Measurements from ENCODE around the gene SCFD2. TPM values are rescaled to one million over a fixed set of nuclear protein-coding genes. Genes with fewer than 3 reads are reported as not detected.
A peak's percentile ranks its signal among the peaks of the same experiment; 100 is the strongest.

SCFD2 gene
- total and polyA plus RNA-seq, 4 donors = 5.2 to 28.7 (median 16.4) TPM

DNA sequence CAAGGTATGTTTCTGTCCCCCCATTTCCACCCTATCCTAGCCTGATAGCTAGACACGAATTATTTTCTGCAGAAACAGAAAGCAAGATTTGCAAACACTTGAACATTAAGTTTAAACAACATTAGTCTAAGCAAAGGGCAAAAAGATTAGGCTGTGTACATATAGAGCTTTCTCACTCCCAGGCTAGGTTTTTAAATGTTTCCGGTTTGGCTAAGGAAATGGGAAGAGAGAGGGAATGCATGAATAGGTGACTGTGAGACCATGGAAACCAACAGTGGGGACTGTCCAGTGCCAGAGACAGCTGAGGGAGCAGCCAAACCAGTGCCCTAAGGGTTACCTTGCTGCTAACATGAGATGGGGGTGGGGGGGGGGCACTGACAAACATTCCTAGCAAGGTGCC is 242.7 kb downstream of the SCFD2 start:
- Histone ChIP-seq H3K4me1 (ENCODE audit: control insufficient read depth in 5 of 5, insufficient read depth in 5 of 5, low read length in 5 of 5) (peaks cover 2 to 55% (median 21%) of the 10 kb centered on the region in 5 donors), H3K9me3 (ENCODE audit: control insufficient read depth in 4 of 4, insufficient read depth in 3 of 4, low read length in 3 of 4) (no peaks in the 10 kb centered on the region), H3K36me3 (ENCODE audit: control insufficient read depth in 4 of 4, insufficient read depth in 4 of 4, low read length in 4 of 4) (no peaks in the 10 kb centered on the region), H3K27me3 (ENCODE audit: control insufficient read depth in 3 of 3, insufficient read depth in 3 of 3, low read length in 2 of 3) (no peaks in the 10 kb centered on the region), H3K9ac (ENCODE audit: insufficient read depth in 1 of 2, low read length in 2 of 2) (no peak overlapping the region), H3K4me3 (no peak overlapping the region), H3K27ac (ENCODE audit: low read depth in 1 of 2, low read length in 1 of 2) (no peak overlapping the region)
- TF ChIP-seq, protein P1, sequence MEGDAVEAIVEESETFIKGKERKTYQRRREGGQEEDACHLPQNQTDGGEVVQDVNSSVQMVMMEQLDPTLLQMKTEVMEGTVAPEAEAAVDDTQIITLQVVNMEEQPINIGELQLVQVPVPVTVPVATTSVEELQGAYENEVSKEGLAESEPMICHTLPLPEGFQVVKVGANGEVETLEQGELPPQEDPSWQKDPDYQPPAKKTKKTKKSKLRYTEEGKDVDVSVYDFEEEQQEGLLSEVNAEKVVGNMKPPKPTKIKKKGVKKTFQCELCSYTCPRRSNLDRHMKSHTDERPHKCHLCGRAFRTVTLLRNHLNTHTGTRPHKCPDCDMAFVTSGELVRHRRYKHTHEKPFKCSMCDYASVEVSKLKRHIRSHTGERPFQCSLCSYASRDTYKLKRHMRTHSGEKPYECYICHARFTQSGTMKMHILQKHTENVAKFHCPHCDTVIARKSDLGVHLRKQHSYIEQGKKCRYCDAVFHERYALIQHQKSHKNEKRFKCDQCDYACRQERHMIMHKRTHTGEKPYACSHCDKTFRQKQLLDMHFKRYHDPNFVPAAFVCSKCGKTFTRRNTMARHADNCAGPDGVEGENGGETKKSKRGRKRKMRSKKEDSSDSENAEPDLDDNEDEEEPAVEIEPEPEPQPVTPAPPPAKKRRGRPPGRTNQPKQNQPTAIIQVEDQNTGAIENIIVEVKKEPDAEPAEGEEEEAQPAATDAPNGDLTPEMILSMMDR (IDR thresholded peaks at IDR 0.05; ENCODE audit: control extremely low read depth, extremely low read depth) = no peak
- 72 to 73% methylated on average over 2 of the region's 2 CpGs for WGBS, 2 donors
- DNase-seq (peak in 2 of 3 donors; percentile 47 to 54), ATAC-seq (ENCODE audit: insufficient read depth, low FRiP score) (no peak)

DNA sequence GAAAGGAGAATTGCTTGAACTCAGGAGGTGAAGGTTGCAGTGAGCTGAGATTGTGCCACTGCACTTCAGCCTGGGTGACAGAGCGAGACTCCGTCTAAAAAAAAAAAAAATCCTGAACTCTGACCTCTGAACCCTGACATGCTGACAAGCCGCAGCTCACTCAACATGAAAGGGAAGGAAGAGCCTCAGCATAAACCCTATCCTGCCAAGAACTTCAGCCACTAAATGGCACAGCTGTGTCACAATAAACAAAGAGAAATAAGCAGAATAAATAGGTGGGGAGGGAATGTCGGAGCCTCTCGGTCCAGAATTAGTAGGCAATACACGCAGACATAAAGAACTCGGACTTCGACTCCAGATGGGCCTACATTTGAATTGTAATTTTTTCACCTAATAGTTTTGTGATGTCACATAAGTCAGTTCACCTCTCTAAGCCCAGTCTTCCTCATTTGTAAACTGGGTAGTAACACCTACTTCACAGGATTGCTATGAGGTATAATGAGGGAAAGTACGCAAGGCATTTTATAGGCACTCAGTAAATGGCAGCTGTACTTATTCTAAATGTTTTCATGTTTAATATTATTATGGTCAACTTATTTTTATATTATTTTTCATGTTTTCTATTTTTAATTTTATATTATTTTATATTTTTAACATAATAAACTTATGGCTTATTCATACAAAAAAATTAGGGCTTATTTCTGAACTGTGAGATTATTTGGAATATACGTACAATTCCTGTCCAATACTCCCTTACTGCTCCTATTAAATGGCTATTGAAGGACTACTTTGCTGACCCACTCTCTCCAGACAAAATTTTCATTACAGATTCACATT is 243.4 kb downstream of the SCFD2 start:
- Histone ChIP-seq H3K27me3 (ENCODE audit: control insufficient read depth in 3 of 3, insufficient read depth in 3 of 3, low read length in 2 of 3) (no peaks in the 10 kb centered on the region), H3K4me3 (no peak overlapping the region), H3K9ac (ENCODE audit: insufficient read depth in 1 of 2, low read length in 2 of 2) (no peak overlapping the region), H3K9me3 (ENCODE audit: control insufficient read depth in 4 of 4, insufficient read depth in 3 of 4, low read length in 3 of 4) (no peaks in the 10 kb centered on the region), H3K36me3 (ENCODE audit: control insufficient read depth in 4 of 4, insufficient read depth in 4 of 4, low read length in 4 of 4) (no peaks in the 10 kb centered on the region), H3K27ac (ENCODE audit: low read depth in 1 of 2, low read length in 1 of 2) (no peak overlapping the region), H3K4me1 (ENCODE audit: control insufficient read depth in 5 of 5, insufficient read depth in 5 of 5, low read length in 5 of 5) (peaks cover 2 to 48% (median 20%) of the 10 kb centered on the region in 5 donors)
- DNase-seq (peak; percentile 45 to 82 (median 81)), ATAC-seq (ENCODE audit: insufficient read depth, low FRiP score) (no peak)
- TF ChIP-seq, protein P1 (IDR thresholded peaks at IDR 0.05; ENCODE audit: control extremely low read depth, extremely low read depth) = no peak
- WGBS, 2 donors = 72 to 85% methylated on average over 10 of the region's 10 CpGs

DNA sequence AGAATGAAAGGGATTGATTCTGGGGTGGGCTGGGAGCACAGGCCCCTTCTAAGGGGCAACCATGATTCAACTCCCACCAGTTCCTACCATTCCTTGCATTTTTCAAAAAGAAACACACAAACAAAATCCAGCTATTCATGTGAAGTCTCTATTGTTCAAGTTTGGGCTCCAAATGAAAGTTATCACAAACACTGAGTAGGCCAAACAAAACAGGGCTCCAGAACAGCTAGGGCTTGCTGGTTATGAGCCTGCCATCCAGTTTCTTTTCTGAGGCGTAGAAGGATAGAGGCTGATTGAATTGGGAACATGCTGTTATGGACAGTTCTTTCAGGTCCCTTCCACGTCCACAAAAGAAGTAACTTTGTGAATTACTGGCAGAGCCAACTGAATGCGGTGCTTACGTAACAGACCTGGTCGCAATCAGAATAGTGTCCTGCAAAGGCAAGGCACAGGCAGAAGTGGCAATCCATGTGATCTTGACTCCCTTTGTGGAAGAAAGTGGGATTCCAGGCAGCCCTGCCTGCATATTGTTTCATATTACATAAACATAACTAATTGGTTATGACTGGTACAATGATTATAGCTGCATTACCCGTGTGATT is 244.5 kb downstream of the SCFD2 start:
- Histone ChIP-seq H3K4me1 (ENCODE audit: control insufficient read depth in 5 of 5, insufficient read depth in 5 of 5, low read length in 5 of 5) (peaks cover 2 to 40% (median 16%) of the 10 kb centered on the region in 5 donors), H3K27ac (ENCODE audit: low read depth in 1 of 2, low read length in 1 of 2) (peak overlapping the region in 1 of 2 donors; percentile 2), H3K9ac (ENCODE audit: insufficient read depth in 1 of 2, low read length in 2 of 2) (no peak overlapping the region), H3K27me3 (ENCODE audit: control insufficient read depth in 3 of 3, insufficient read depth in 3 of 3, low read length in 2 of 3) (no peaks in the 10 kb centered on the region), H3K9me3 (ENCODE audit: control insufficient read depth in 4 of 4, insufficient read depth in 3 of 4, low read length in 3 of 4) (no peaks in the 10 kb centered on the region), H3K36me3 (ENCODE audit: control insufficient read depth in 4 of 4, insufficient read depth in 4 of 4, low read length in 4 of 4) (no peaks in the 10 kb centered on the region), H3K4me3 (no peak overlapping the region)
- ATAC-seq (ENCODE audit: insufficient read depth, low FRiP score) (no peak), DNase-seq (peak in 2 of 3 donors; percentile 45 to 62)
- TF ChIP-seq, protein P1 (IDR thresholded peaks at IDR 0.05; ENCODE audit: control extremely low read depth, extremely low read depth) = no peak
- WGBS, 2 donors = 76 to 82% methylated on average over 6 of the region's 6 CpGs

Measured in lung (tissue), 12 donors.